IMR-90 (cell line): ENCODE data around the gene ADGRB3. TPM values are rescaled to one million over a fixed set of nuclear protein-coding genes. Genes with fewer than 3 reads are reported as not detected.

Experiments
- ATAC-seq: fragments of 200-7000 bp; cut with Tn5 transposase; 2 replicates; pipeline ENCODE4 v1.9.1; 2020; ENCODE audit warnings: low read depth, mild to moderate bottlenecking, moderate library complexity
- BruUV-seq: library from RNA; stranded (reverse); fragments of 400-500 nt; replicated peaks from 2 replicates; lab custom pipeline; 2021; lab: Mats Ljungman, UMichigan
- CTCF ChIA-PET: fragments of 300-600 bp; formaldehyde crosslinking; extraction: SDS; loops from one replicate; lab custom pipeline; 2021; ENCODE audit warnings: antibody characterized with exemption; lab: Yijun Ruan, JAX
- POLR2A ChIA-PET: fragments of 300-600 bp; sonication (Branson Sonifier 250); formaldehyde crosslinking; loops from one replicate; lab custom pipeline; 2022; ENCODE audit warnings: antibody characterized with exemption; ENCODE audit not compliant: unreplicated experiment; lab: Charles Lee
- DNase-seq: peaks from one replicate; pipeline ENCODE4 v3.0.0; 2013
- H2AFZ ChIP-seq: replicated peaks from 2 replicates; pipeline ENCODE3; 2013; ENCODE audit warnings: low read length, mild to moderate bottlenecking; ENCODE audit not compliant: poor library complexity
- H2AK5ac ChIP-seq: 2 replicates; pipeline ENCODE4 v1.6.1; 2013; ENCODE audit warnings: low read depth, low read length, inconsistent platforms
- H2AK9ac ChIP-seq: replicated peaks from 2 replicates; pipeline ENCODE3; 2013; ENCODE audit warnings: mild to moderate bottlenecking, low read depth, low read length, moderate library complexity; ENCODE audit not compliant: poor library complexity
- H2BK120ac ChIP-seq: 2 replicates; pipeline ENCODE4 v1.6.1; 2013; ENCODE audit warnings: low read depth, low read length, inconsistent platforms
- H2BK15ac ChIP-seq: 3 replicates; pipeline ENCODE4 v1.6.1; 2013; ENCODE audit warnings: low read depth, low read length, inconsistent platforms
- H2BK20ac ChIP-seq: 2 replicates; pipeline ENCODE4 v1.6.1; 2013; ENCODE audit warnings: low read depth, mild to moderate bottlenecking, inconsistent platforms, low read length, moderate library complexity
- H2BK5ac ChIP-seq: 2 replicates; pipeline ENCODE4 v1.6.1; 2013; ENCODE audit warnings: mild to moderate bottlenecking, low read depth, low read length, inconsistent platforms; ENCODE audit not compliant: poor library complexity, severe bottlenecking
- H3K14ac ChIP-seq: replicated peaks from 2 replicates; pipeline ENCODE4 v1.6.1; 2013; ENCODE audit warnings: low read depth, low read length, inconsistent platforms
- H3K18ac ChIP-seq: 2 replicates; pipeline ENCODE4 v1.6.1; 2013; ENCODE audit warnings: low read depth, low read length, control low read depth
- H3K23ac ChIP-seq: 2 replicates; pipeline ENCODE4 v1.6.1; 2013; ENCODE audit warnings: low read depth, low read length, inconsistent platforms
- H3K27ac ChIP-seq: 2 replicates; pipeline ENCODE4 v1.5.1; 2013; ENCODE audit warnings: mild to moderate bottlenecking, control low read depth, low read length; ENCODE audit not compliant: insufficient read depth
- H3K27me3 ChIP-seq: 2 replicates; pipeline ENCODE4 v1.6.1; 2013; ENCODE audit warnings: low read length; ENCODE audit not compliant: control insufficient read depth, insufficient read depth
- H3K36me3 ChIP-seq: 2 replicates; pipeline ENCODE4 v1.6.1; 2013; ENCODE audit warnings: low read length, mixed read lengths; ENCODE audit not compliant: control insufficient read depth, insufficient read depth
- H3K4ac ChIP-seq: 2 replicates; pipeline ENCODE4 v1.6.1; 2013; ENCODE audit warnings: low read depth, low read length, inconsistent platforms
- H3K4me1 ChIP-seq: 2 replicates; pipeline ENCODE4 v1.6.1; 2013; ENCODE audit warnings: low read length, mixed read lengths; ENCODE audit not compliant: control insufficient read depth, insufficient read depth
- H3K4me2 ChIP-seq: 2 replicates; pipeline ENCODE4 v1.6.1; 2013; ENCODE audit warnings: low read depth, mild to moderate bottlenecking, control low read depth, low read length, moderate library complexity
- H3K4me3 ChIP-seq: 2 replicates; pipeline ENCODE4 v1.5.1; 2013; ENCODE audit warnings: low read depth, mild to moderate bottlenecking, control low read depth, low read length, moderate library complexity; ENCODE audit not compliant: insufficient read depth
- H3K56ac ChIP-seq: 2 replicates; pipeline ENCODE4 v1.6.1; 2013; ENCODE audit warnings: low read length, inconsistent platforms; ENCODE audit not compliant: insufficient read depth; ENCODE audit errors: extremely low read depth
- H3K79me1 ChIP-seq, 2 experiments: 2 replicates each; pipeline ENCODE4 v1.6.1; 2013; ENCODE audit warnings: low read length in 2 of 2, inconsistent platforms in 1 of 2, low read depth in 1 of 2
- H3K9ac ChIP-seq: 2 replicates; pipeline ENCODE4 v1.6.1; 2013; ENCODE audit warnings: low read depth, low read length, control low read depth
- H3K9me1 ChIP-seq: 2 replicates; pipeline ENCODE4 v1.6.1; 2013; ENCODE audit warnings: low read length, inconsistent platforms; ENCODE audit not compliant: insufficient read depth
- H3K9me3 ChIP-seq: 2 replicates; pipeline ENCODE4 v1.6.1; 2013; ENCODE audit warnings: low read length; ENCODE audit not compliant: control insufficient read depth, insufficient read depth
- H4K20me1 ChIP-seq: 2 replicates; pipeline ENCODE4 v1.6.1; 2013; ENCODE audit warnings: low read length, inconsistent platforms; ENCODE audit not compliant: insufficient read depth
- H4K5ac ChIP-seq: 2 replicates; pipeline ENCODE4 v1.6.1; 2013; ENCODE audit warnings: mild to moderate bottlenecking, low read depth, low read length, control low read depth
- H4K8ac ChIP-seq, 2 experiments: 2 replicates each; pipeline ENCODE4 v1.6.1; 2013; ENCODE audit warnings: low read depth in 2 of 2, low read length in 2 of 2, control low read depth in 1 of 2, inconsistent platforms in 1 of 2
- H4K91ac ChIP-seq: 2 replicates; pipeline ENCODE4 v1.6.1; 2013; ENCODE audit warnings: low read depth, low read length, inconsistent platforms; ENCODE audit not compliant: insufficient read depth
- CHD1 ChIP-seq: IDR thresholded peaks from 2 replicates; pipeline ENCODE4 v1.6.1; 2012; ENCODE audit warnings: low read depth, low read length, improper control_type of control experiment
- SMC3 ChIP-seq: fragments of 150-350 bp; IDR thresholded peaks from 2 replicates; pipeline ENCODE4 v1.6.1; 2016; ENCODE audit warnings: low read depth, mild to moderate bottlenecking, antibody characterized with exemption, low read length, moderate library complexity
- WGBS, 2 experiments: methylation state at CpG; one replicate each; pipeline versions ENCODE4 v1.1.5 to v1.1.7; 2013; ENCODE audit warnings: missing lambda C conversion rate in 2 of 2; ENCODE audit not compliant: insufficient read length in 1 of 2; ENCODE audit errors: extremely low coverage in 2 of 2; 5-methylcytosine and 5-hydroxymethylcytosine counted together
- dilution Hi-C: fragments of 300-500 bp; cut with HindIII; formaldehyde crosslinking; loops from one replicate; pipeline ENCODE4 v1.14.3; 2018; ENCODE audit warnings: low sequenced_read_pairs; ENCODE audit not compliant: unreplicated experiment
- in situ Hi-C: fragments of 300-500 bp; cut with MboI; formaldehyde crosslinking; loops from 3 replicates; pipeline ENCODE4 v1.14.3; 2019; ENCODE audit warnings: low sequenced_read_pairs, inconsistent platforms, mixed read lengths
- intact Hi-C: fragments of 100-400 bp; cut with micrococcal nuclease; formaldehyde crosslinking; loops from 2 replicates; pipeline ENCODE4 v1.10.0; 2022
- polyA plus RNA-seq, 3 experiments: library from polyadenylated mRNA; depleted of rRNA; stranded (reverse); fragments of >200 nt; gene quantifications; 2 replicates each; pipeline ENCODE4 v1.2.3, GENCODE V29; 2012; ENCODE audit warnings: low replicate concordance in 1 of 3
- total RNA-seq: library from RNA; depleted of rRNA; stranded (reverse); fragments of >200 nt; gene quantifications from 2 replicates; pipeline ENCODE4 v1.2.3, GENCODE V29; 2012

ADGRB3 gene
- total and polyA plus RNA-seq, 2 of the 4 experiments (the other 2 are of a cell fraction): not detected

DNA sequence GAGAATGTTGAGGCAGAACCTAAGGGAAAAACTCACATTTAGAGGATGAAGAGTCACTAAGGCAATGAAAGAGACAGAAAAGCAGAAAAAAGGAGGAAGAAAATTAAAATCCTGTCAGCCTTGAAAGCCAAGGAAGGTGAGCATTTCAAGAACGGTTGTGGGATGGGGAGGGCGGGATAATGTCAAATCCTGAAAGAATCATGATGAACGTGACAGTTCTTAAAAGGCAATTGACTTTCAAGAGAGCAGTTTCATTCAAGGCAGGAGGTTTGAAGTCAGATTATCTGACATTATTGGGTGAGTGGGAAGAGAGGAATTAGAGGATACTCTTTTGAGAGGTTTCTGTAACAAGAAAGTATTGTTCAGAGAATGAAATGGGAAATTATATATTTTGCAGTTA, 284.5 kb downstream of the ADGRB3 start:
- in situ Hi-C loops (no loop called here), dilution Hi-C loops (no loop called here), intact Hi-C loops (no loop called here)
- Histone ChIP-seq H2BK5ac (no peak overlapping the region), H2BK120ac (no peak overlapping the region), H2AK9ac (no peak overlapping the region), H2AFZ (no peak overlapping the region), H4K8ac (no peak overlapping the region), H4K20me1 (no peaks in the 10 kb centered on the region), H2AK5ac (no peak overlapping the region), H3K9me3 (no peaks in the 10 kb centered on the region), H3K14ac (no peak overlapping the region), H3K36me3 (no peaks in the 10 kb centered on the region), H3K9ac (no peak overlapping the region), H3K4ac (no peak overlapping the region), H3K27ac (no peak overlapping the region), H3K23ac (no peak overlapping the region), H3K4me1 (no peaks in the 10 kb centered on the region), H2BK15ac (no peak overlapping the region), H3K4me3 (no peak overlapping the region), H4K5ac (no peak overlapping the region), H3K56ac (no peak overlapping the region), H3K9me1 (no peaks in the 10 kb centered on the region), H2BK20ac (no peak overlapping the region), H3K79me1 (no peaks in the 10 kb centered on the region), H3K4me2 (no peak overlapping the region), H3K27me3 (no peaks in the 10 kb centered on the region), H4K91ac (no peak overlapping the region), H3K18ac (no peak overlapping the region)
- TF ChIP-seq CHD1: no peak
- TF ChIP-seq SMC3: no peak
- ATAC-seq (no peak), DNase-seq (no peak)
- POLR2A ChIA-PET: no interaction called here
- CTCF ChIA-PET: no interaction called here
- no CpG with 5 or more reads among the region's 3 CpGs for WGBS, 2 experiments
- BruUV-seq: no TSS peak
